GM15510 (cell line): ENCODE results near the gene TIMM17B.

Experiments
- POLR2A ChIP-seq: IDR thresholded peaks from 3 replicates; pipeline ENCODE4 v1.6.1; 2011; ENCODE audit warnings: borderline replicate concordance; ENCODE audit not compliant: insufficient read length; ENCODE audit errors: extremely low read depth

TIMM17B gene

GRCh38 chrX:48927123-48927522, 29.6 kb upstream of the TIMM17B start:
- TF ChIP-seq POLR2A: no peak

- TF ChIP-seq POLR2A: no peak
Observed at GRCh38 chrX:48924270-48924669, 26.7 kb upstream of the TIMM17B start.

- no peak for TF ChIP-seq POLR2A
Observed at GRCh38 chrX:48923771-48924170, 26.2 kb upstream of the TIMM17B start.

GRCh38 chrX:48920718-48921104, 23.1 kb upstream of the TIMM17B start:
- no peak for TF ChIP-seq POLR2A

GRCh38 chrX:48919947-48920717, 22.6 kb upstream of the TIMM17B start:
- TF ChIP-seq POLR2A: peak; percentile 6

GRCh38 chrX:48919360-48919841, 21.8 kb upstream of the TIMM17B start:
- TF ChIP-seq POLR2A: no peak

GRCh38 chrX:48918643-48919340, 21.2 kb upstream of the TIMM17B start, which contains the start of gene PIM2:
TSS of gene PIM2 (minus strand) at chrX:48919024. CDS start at chrX:48918834, 190 bp downstream.
- TF ChIP-seq POLR2A: peak; percentile 97

GRCh38 chrX:48918301-48918642, 20.7 kb upstream of the TIMM17B start:
- no peak for TF ChIP-seq POLR2A

GRCh38 chrX:48917139-48918001, 19.8 kb upstream of the TIMM17B start:
- TF ChIP-seq POLR2A: peak; percentile 32

- TF ChIP-seq POLR2A: peak; percentile 27
Observed at GRCh38 chrX:48914593-48915493, 17.3 kb upstream of the TIMM17B start.

- TF ChIP-seq POLR2A: no peak
Observed at GRCh38 chrX:48913605-48914366, 16.2 kb upstream of the TIMM17B start.

- peak; percentile 72 for TF ChIP-seq POLR2A
Observed at GRCh38 chrX:48911412-48912182, 14.0 kb upstream of the TIMM17B start, which contains the start of gene SLC35A2. TSS of gene SLC35A2 (minus strand) at chrX:48911646. CDS start at chrX:48911636, 10 bp downstream.
